ENCODE data around the gene GAD1. TPM values are rescaled to one million over a fixed set of nuclear protein-coding genes. Genes with fewer than 3 reads are reported as not detected.

The GAD1 gene
- total RNA-seq, 1 experiment from 2014 or later, result 11.2 TPM

DNA sequence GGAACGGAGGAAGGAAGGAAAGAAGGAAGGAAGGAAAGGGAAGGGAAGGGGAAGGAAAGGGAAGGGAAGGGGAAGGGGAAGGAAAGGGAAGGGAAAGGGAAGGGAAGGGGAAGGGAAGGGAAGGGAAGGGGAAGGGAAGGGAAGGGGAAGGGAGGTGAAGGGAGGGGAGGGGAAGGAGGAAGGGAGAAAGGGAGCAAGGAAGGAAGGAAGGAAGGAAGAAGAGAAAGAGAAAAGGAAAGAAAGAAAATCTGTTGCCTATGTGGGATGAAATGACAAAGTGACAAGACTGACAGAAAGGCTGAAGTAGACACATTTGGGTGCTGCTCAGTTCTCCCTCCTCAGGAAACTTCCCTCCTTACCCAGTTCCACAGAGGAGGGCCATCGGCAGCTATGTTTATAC is 66.1 kb downstream of the GAD1 start:
- H3K4me1 Mint-ChIP-seq (ENCODE audit: low read depth, unreplicated experiment), result no peaks in the 10 kb centered on the region
- no peaks in the 10 kb centered on the region for H3K9me3 Mint-ChIP-seq (ENCODE audit: low read depth, unreplicated experiment)
- no peak for DNase-seq
- H3K27ac Mint-ChIP-seq (ENCODE audit: unreplicated experiment), result no peak overlapping the region
- no peak overlapping the region for H3K4me3 Mint-ChIP-seq (ENCODE audit: low read depth, unreplicated experiment)
- no peaks in the 10 kb centered on the region for H3K36me3 Mint-ChIP-seq (ENCODE audit: insufficient read depth, unreplicated experiment)
- intact Hi-C loops (cut with micrococcal nuclease; ENCODE audit: unreplicated experiment), result no loop called here
- no TSS peak for BruUV-seq (replicated peaks)
- CTCF ChIA-PET, result no interaction called here
- peaks cover 62% of the 10 kb centered on the region for H3K27me3 Mint-ChIP-seq (ENCODE audit: unreplicated experiment)
- TF ChIP-seq, protein P1, sequence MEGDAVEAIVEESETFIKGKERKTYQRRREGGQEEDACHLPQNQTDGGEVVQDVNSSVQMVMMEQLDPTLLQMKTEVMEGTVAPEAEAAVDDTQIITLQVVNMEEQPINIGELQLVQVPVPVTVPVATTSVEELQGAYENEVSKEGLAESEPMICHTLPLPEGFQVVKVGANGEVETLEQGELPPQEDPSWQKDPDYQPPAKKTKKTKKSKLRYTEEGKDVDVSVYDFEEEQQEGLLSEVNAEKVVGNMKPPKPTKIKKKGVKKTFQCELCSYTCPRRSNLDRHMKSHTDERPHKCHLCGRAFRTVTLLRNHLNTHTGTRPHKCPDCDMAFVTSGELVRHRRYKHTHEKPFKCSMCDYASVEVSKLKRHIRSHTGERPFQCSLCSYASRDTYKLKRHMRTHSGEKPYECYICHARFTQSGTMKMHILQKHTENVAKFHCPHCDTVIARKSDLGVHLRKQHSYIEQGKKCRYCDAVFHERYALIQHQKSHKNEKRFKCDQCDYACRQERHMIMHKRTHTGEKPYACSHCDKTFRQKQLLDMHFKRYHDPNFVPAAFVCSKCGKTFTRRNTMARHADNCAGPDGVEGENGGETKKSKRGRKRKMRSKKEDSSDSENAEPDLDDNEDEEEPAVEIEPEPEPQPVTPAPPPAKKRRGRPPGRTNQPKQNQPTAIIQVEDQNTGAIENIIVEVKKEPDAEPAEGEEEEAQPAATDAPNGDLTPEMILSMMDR (IDR thresholded peaks at IDR 0.05; ENCODE audit: unreplicated experiment), result no peak

DNA sequence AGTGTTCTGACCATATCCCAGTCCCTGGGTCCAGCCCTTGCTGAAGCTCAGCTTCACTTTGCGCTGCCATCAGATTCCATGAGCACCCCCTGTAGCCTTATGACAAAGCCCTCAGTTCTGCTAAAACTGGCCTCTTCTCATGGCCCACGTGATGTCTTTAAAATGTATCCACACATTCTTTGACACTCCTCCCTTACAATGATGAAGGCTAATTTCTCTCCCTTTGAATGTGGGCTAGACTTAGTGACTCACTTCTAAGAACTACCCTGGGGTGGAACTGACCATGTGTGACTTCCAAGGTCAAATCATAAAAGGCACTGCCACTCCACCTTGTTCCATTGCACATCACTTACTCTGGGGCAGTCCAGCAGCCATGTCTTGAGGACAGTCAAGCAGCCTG is 67.0 kb downstream of the GAD1 start:
- no peaks in the 10 kb centered on the region for H3K36me3 Mint-ChIP-seq (ENCODE audit: insufficient read depth, unreplicated experiment)
- TF ChIP-seq, protein P1 (IDR thresholded peaks at IDR 0.05; ENCODE audit: unreplicated experiment), result no peak
- CTCF ChIA-PET, result no interaction called here
- intact Hi-C loops (cut with micrococcal nuclease; ENCODE audit: unreplicated experiment), result no loop called here
- no peaks in the 10 kb centered on the region for H3K4me1 Mint-ChIP-seq (ENCODE audit: low read depth, unreplicated experiment)
- DNase-seq, result no peak
- no peak overlapping the region for H3K27ac Mint-ChIP-seq (ENCODE audit: unreplicated experiment)
- H3K9me3 Mint-ChIP-seq (ENCODE audit: low read depth, unreplicated experiment), result no peaks in the 10 kb centered on the region
- no TSS peak for BruUV-seq (replicated peaks)
- peaks cover 71% of the 10 kb centered on the region for H3K27me3 Mint-ChIP-seq (ENCODE audit: unreplicated experiment)
- H3K4me3 Mint-ChIP-seq (ENCODE audit: low read depth, unreplicated experiment), result no peak overlapping the region

DNA sequence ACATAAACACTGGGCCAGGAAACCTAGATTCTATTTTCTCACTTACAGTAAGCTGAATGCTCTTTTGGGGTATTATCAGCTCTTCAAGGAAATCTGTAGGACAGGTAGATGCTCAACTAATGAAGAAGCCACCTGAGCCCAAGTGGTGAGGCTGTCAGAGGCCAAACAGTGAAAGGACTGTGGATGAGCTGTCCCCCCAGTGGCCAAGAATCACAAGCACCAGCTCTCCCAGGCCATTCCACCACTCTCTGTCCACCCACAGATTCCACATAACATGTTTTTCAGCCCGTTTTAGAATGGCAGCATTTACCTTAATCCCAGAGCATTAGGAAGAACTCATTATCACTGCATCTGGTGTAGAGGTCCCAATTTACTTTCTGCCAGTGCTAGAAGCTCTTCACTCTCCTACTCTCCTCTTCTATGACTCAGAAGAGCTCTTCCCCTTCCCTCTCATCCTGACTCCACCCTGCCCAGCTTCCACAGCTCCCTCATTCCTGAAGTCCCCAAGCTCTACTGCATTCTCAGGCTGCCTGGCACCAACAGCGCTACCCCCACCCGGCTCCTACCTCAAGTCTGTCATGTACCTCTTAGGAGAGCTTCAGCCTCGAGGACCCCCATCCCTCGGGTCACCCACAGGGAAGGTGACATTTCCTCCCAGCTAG is 68.6 kb downstream of the GAD1 start:
- no peak for DNase-seq
- no TSS peak for BruUV-seq (replicated peaks)
- no peak overlapping the region for H3K4me3 Mint-ChIP-seq (ENCODE audit: low read depth, unreplicated experiment)
- CTCF ChIA-PET, result interaction anchor here (1.0 to 1.3 kb wide), 2 partner anchors 9 to 12 kb away, joined by 3 to 5 read pairs; no protein-coding TSS in a partner anchor
- H3K9me3 Mint-ChIP-seq (ENCODE audit: low read depth, unreplicated experiment), result no peaks in the 10 kb centered on the region
- H3K4me1 Mint-ChIP-seq (ENCODE audit: low read depth, unreplicated experiment), result no peaks in the 10 kb centered on the region
- H3K27me3 Mint-ChIP-seq (ENCODE audit: unreplicated experiment), result peaks cover 81% of the 10 kb centered on the region
- intact Hi-C loops (cut with micrococcal nuclease; ENCODE audit: unreplicated experiment), result no loop called here
- TF ChIP-seq, protein P1 (IDR thresholded peaks at IDR 0.05; ENCODE audit: unreplicated experiment), result no peak
- H3K36me3 Mint-ChIP-seq (ENCODE audit: insufficient read depth, unreplicated experiment), result no peaks in the 10 kb centered on the region
- H3K27ac Mint-ChIP-seq (ENCODE audit: unreplicated experiment), result no peak overlapping the region

GRCh38 chr2:170886386-170886785 is 69.7 kb downstream of the GAD1 start:
- intact Hi-C loops (cut with micrococcal nuclease; ENCODE audit: unreplicated experiment), result no loop called here
- BruUV-seq (replicated peaks), result no TSS peak
- DNase-seq, result no peak
- TF ChIP-seq, protein P1 (IDR thresholded peaks at IDR 0.05; ENCODE audit: unreplicated experiment), result no peak
- H3K36me3 Mint-ChIP-seq (ENCODE audit: insufficient read depth, unreplicated experiment), result no peaks in the 10 kb centered on the region
- H3K4me3 Mint-ChIP-seq (ENCODE audit: low read depth, unreplicated experiment), result no peak overlapping the region
- no peaks in the 10 kb centered on the region for H3K4me1 Mint-ChIP-seq (ENCODE audit: low read depth, unreplicated experiment)
- CTCF ChIA-PET, result interaction anchor here (1.3 kb wide), 1 partner anchor 8 kb away, joined by 5 read pairs; no protein-coding TSS in a partner anchor
- peaks cover 75% of the 10 kb centered on the region for H3K27me3 Mint-ChIP-seq (ENCODE audit: unreplicated experiment)
- H3K9me3 Mint-ChIP-seq (ENCODE audit: low read depth, unreplicated experiment), result no peaks in the 10 kb centered on the region
- H3K27ac Mint-ChIP-seq (ENCODE audit: unreplicated experiment), result no peak overlapping the region

Measured in Calu3 (cell line).